ENCODE data around the gene SERGEF.

DNA sequence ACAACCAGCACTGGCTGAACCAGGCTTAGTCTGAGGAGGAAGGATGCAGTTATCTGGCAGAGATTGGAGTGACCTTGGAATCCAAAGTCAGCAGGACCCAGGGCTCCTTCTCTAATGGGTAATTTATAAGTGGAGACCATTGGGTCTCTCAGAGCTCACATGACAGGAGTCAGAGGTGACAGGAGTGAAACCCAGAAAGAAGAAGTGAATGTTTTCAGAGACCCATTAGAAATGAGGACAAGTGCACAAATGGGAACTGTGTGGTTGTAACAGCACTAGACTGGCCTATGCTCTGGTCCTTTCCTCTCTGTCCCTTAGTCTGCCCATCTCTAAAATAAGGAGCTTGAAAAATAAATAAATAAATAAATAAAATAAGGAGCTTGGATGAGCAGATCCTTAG is 107.4 kb downstream of the SERGEF start:
- TF ChIP-seq TAF1 (IDR thresholded peaks at IDR 0.05; ENCODE audit: borderline replicate concordance, low read depth, low read length) (no peak), JUND (IDR thresholded peaks at IDR 0.05) (no peak), GATA2 (CRISPR knock-in tag; IDR thresholded peaks at IDR 0.05) (no peak), RFX5 (IDR thresholded peaks at IDR 0.05; ENCODE audit: low read length) (no peak), FOXM1 (IDR thresholded peaks at IDR 0.05; ENCODE audit: low read depth) (no peak), FOXJ3 (CRISPR knock-in tag; IDR thresholded peaks at IDR 0.05) (no peak), EZH2phosphoT487 (IDR thresholded peaks at IDR 0.05; ENCODE audit: borderline replicate concordance, low read depth) (no peak), RXRA (IDR thresholded peaks at IDR 0.05; ENCODE audit: borderline replicate concordance, low read depth) (no peak), EP300 (IDR thresholded peaks at IDR 0.05; ENCODE audit: borderline replicate concordance in 1 of 2, low read depth in 1 of 2, low read length in 1 of 2) (no peak)
- TF ChIP-seq, protein P1, sequence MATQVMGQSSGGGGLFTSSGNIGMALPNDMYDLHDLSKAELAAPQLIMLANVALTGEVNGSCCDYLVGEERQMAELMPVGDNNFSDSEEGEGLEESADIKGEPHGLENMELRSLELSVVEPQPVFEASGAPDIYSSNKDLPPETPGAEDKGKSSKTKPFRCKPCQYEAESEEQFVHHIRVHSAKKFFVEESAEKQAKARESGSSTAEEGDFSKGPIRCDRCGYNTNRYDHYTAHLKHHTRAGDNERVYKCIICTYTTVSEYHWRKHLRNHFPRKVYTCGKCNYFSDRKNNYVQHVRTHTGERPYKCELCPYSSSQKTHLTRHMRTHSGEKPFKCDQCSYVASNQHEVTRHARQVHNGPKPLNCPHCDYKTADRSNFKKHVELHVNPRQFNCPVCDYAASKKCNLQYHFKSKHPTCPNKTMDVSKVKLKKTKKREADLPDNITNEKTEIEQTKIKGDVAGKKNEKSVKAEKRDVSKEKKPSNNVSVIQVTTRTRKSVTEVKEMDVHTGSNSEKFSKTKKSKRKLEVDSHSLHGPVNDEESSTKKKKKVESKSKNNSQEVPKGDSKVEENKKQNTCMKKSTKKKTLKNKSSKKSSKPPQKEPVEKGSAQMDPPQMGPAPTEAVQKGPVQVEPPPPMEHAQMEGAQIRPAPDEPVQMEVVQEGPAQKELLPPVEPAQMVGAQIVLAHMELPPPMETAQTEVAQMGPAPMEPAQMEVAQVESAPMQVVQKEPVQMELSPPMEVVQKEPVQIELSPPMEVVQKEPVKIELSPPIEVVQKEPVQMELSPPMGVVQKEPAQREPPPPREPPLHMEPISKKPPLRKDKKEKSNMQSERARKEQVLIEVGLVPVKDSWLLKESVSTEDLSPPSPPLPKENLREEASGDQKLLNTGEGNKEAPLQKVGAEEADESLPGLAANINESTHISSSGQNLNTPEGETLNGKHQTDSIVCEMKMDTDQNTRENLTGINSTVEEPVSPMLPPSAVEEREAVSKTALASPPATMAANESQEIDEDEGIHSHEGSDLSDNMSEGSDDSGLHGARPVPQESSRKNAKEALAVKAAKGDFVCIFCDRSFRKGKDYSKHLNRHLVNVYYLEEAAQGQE (IDR thresholded peaks at IDR 0.05; ENCODE audit: low read depth, low read length) = no peak
- TF ChIP-seq, protein P2, sequence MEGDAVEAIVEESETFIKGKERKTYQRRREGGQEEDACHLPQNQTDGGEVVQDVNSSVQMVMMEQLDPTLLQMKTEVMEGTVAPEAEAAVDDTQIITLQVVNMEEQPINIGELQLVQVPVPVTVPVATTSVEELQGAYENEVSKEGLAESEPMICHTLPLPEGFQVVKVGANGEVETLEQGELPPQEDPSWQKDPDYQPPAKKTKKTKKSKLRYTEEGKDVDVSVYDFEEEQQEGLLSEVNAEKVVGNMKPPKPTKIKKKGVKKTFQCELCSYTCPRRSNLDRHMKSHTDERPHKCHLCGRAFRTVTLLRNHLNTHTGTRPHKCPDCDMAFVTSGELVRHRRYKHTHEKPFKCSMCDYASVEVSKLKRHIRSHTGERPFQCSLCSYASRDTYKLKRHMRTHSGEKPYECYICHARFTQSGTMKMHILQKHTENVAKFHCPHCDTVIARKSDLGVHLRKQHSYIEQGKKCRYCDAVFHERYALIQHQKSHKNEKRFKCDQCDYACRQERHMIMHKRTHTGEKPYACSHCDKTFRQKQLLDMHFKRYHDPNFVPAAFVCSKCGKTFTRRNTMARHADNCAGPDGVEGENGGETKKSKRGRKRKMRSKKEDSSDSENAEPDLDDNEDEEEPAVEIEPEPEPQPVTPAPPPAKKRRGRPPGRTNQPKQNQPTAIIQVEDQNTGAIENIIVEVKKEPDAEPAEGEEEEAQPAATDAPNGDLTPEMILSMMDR (IDR thresholded peaks at IDR 0.05) = no peak

Data from SK-N-SH (cell line).